ENCODE data around the gene MINDY4B.

Gene MINDY4B

GRCh38 chr3:150905339-150905738 is at the start of gene MINDY4B:
TSS of gene MINDY4B (minus strand) at chr3:150905439. CDS start at chr3:150905439, 0 bp downstream.
- TF ChIP-seq CTCF (IDR thresholded peaks at IDR 0.05; ENCODE audit: insufficient read depth, missing control alignments), result no peak
- FAIRE-seq, result no peak
- no peak for DNase-seq (ENCODE audit: insufficient read length, low spot score)

GRCh38 chr3:150951923-150952322 is 46.7 kb upstream of the MINDY4B start:
- FAIRE-seq, result no peak

GRCh38 chr3:150945226-150946032 is 40.2 kb upstream of the MINDY4B start:
- FAIRE-seq, result no peak
- no peak for DNase-seq (ENCODE audit: insufficient read length, low spot score)
- TF ChIP-seq CTCF (IDR thresholded peaks at IDR 0.05; ENCODE audit: insufficient read depth, missing control alignments), result no peak

More at GRCh38 chr3:150951923-150952322, 46.7 kb upstream of the MINDY4B start:
- TF ChIP-seq CTCF (IDR thresholded peaks at IDR 0.05; ENCODE audit: insufficient read depth, missing control alignments), result no peak
- no peak for DNase-seq (ENCODE audit: insufficient read length, low spot score)

- no peak for FAIRE-seq
- no peak for DNase-seq (ENCODE audit: insufficient read length, low spot score)
- TF ChIP-seq CTCF (IDR thresholded peaks at IDR 0.05; ENCODE audit: insufficient read depth, missing control alignments), result no peak
Observed at GRCh38 chr3:150942221-150942620, 37.0 kb upstream of the MINDY4B start.

GRCh38 chr3:150936693-150937092 is 31.5 kb upstream of the MINDY4B start:
- FAIRE-seq (no peak), DNase-seq (ENCODE audit: insufficient read length, low spot score) (no peak)
- no peak for TF ChIP-seq CTCF (IDR thresholded peaks at IDR 0.05; ENCODE audit: insufficient read depth, missing control alignments)

GRCh38 chr3:150933473-150933995 is 28.3 kb upstream of the MINDY4B start:
- no peak for TF ChIP-seq CTCF (IDR thresholded peaks at IDR 0.05; ENCODE audit: insufficient read depth, missing control alignments)
- DNase-seq (ENCODE audit: insufficient read length, low spot score) (no peak), FAIRE-seq (no peak)

- FAIRE-seq (no peak), DNase-seq (ENCODE audit: insufficient read length, low spot score) (no peak)
- no peak for TF ChIP-seq CTCF (IDR thresholded peaks at IDR 0.05; ENCODE audit: insufficient read depth, missing control alignments)
Observed at GRCh38 chr3:150931745-150932144, 26.5 kb upstream of the MINDY4B start.

Measured in D721Med (cell line).